Activated gamma-delta T cell treated with anti-CD3 and anti-CD28 coated beads, Interleukin-2, amount 50 U/mL, for 16 hours (primary cell): Measurements from ENCODE around the gene TNIK.
"Not testable (repeated sequence)": the region's sequence is repeated elsewhere in the genome, so short reads cannot be mapped to it uniquely, and the experiment has no call there.

Experiments used
- DNase-seq: peaks from one replicate; pipeline ENCODE4 v3.0.0-alpha.2; 2020; ENCODE audit warnings: low read depth

Gene TNIK

DNA sequence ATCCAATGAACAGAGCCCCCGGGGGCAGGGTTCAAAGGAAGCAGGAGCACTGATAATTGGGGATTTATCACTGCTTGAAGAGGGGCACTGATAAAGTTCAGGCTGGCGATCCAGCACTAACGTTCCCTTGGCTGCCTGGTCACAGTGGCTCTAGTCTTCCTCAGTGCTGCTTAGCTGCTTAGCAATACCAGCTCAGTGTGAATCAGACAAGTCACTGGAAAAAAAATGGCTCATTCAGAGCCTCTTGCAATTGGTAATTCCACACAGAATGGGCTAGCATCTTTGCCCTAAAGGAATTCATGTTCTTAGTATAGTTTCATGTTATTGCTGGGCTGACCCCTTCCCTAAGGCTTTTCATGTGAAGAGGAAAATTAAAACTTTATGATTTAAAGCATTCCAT is 338.0 kb downstream of the TNIK start:
- DNase-seq = no peak

DNA sequence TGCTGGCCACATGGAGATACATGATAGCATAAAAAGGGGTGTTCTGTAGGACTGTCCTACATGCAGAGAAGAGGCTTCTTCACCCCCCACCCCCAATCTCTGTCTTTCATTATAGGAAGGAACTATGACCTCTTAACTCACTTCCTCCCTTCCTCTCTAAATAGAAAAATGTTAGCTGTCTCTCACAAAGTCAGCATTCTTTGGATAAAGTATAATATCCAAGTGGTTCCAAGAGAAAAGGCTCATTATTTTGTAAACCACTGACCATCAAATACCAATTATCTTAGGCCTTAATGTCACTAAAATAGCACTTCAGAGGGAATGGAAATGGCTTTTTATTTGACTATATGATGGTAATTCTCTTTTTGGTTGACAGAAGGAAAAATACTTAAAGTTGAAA is 338.4 kb downstream of the TNIK start:
- DNase-seq = no peak

GRCh38 chr3:171119402-171119801 is 340.8 kb downstream of the TNIK start:
- not testable (repeated sequence) for DNase-seq

- not testable (repeated sequence) for DNase-seq
Observed at GRCh38 chr3:171118993-171119392, 341.2 kb downstream of the TNIK start.

GRCh38 chr3:171116824-171117395 is 343.3 kb downstream of the TNIK start:
- no peak for DNase-seq

DNA sequence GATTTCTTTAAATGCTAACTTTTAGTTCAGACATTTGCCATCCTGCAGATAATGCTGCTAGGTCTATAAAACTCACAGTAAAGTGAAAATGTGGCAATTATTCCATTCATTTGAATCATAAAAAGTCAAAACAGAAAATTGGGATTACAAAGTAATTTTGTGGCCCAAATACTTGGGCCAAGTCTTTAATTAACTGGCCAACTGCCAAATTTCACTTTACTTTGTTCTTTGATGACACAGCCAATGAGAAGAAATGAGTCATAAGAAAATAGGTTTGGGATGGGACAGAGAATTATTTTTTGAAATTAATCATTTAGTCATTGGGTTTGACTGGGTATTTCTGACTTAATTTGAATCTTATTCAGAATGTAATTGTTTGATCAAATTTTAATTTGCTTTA is 343.8 kb downstream of the TNIK start:
- DNase-seq = no peak

DNA sequence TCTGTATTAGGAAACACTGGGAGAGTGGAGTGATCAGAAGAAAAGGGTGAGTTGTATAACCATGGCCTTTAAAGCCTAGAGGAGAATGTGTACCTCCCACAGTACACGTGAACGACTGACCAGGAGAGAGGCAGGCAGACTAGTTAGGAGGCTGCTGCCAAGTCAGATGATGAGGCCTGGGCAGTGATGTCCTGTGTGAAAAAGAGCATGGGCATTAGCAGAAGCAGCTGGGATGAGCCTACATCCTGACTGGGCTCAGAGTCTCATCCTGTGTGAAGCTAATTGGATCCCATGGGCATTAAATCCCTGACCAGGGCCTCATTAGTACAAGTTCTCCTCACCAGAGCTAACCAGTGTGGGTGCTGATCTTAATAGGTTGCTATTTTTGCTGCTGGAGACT is 344.5 kb downstream of the TNIK start:
- DNase-seq = no peak

DNA sequence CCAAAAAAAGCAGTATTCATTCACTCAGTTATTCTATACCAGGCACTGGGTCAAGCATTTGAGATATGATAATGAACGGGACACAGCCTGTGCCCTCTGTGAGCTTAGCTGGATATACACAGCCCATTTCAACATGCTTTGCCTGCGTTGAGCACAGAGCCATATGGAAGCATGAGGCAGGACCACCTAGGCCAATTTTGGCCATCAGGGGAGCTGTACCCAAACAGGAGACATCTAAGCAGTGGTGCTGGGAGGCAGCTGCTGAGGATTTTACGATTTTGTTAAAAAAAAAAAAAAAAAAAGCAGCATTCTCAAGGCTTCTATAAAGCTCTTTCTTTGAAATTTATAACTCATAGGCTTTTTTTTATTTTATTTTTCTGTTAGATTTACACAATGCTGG is 346.5 kb downstream of the TNIK start:
- DNase-seq = no peak

DNA sequence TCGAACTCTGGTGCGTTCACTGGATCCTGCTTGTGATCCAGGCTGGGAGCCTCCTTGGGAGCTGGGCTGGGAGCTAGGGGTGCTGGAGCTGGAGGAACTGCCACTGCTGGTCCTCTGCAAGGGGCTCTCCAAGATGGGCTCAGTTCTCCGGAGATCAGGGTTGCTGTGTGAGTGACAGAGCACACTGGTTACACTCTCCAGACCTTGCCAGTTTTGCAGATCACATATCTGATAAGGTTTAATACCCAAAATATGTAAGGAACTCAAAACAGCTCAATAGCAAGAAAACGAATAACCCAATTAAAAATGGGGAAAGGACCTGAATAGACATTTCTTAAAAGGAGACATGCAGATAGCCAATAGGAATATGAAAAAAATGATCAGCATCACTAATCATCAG is 349.5 kb downstream of the TNIK start:
- no peak for DNase-seq

- DNase-seq = no peak
Observed at GRCh38 chr3:171108066-171108465, 352.1 kb downstream of the TNIK start.

DNA sequence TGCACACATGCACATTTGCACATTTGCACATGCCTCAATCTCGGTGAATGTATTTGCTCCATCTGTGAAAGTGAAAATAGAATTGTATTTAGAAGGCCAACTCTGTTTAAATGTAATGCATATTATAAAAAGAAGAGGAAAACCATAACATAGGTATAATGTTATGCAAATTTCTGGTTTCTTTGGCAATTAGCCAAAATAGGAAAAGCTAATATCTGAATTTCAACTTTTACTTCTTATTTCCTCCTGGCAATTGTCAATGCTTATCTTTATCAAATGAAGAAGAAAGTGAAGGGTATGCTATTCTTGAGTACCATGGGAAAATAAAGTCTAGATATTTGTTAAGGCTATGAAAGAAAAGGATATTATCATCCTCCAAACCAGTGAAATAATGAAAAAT is 357.0 kb downstream of the TNIK start:
- no peak for DNase-seq

GRCh38 chr3:171101982-171102641 is 358.1 kb downstream of the TNIK start:
- DNase-seq = no peak

DNA sequence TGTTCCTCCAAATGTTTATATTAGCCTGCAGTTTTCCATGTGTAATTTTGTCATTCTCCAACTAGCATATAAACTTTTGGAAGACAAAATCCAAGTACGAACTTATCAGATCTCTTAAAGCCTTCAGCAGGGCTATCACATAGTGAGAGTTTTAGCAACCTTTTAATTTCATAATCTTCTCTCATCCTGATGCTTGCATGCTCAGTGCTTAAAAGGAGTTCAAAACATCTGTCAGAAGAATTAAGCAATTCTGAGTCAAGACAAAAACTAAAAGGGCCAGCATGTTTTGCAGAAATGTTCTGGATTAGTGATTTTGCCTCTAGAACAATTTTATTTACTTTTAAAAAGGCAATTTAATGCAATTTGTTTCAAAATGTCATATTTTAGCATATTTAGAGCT is 360.3 kb downstream of the TNIK start:
- DNase-seq = no peak

GRCh38 chr3:171095063-171095462 is 365.1 kb downstream of the TNIK start:
- no peak for DNase-seq

- no peak for DNase-seq
Observed at GRCh38 chr3:171094411-171094810, 365.8 kb downstream of the TNIK start.

GRCh38 chr3:171093462-171093861 is 366.7 kb downstream of the TNIK start:
- DNase-seq = no peak

GRCh38 chr3:171092467-171092911 is 367.7 kb downstream of the TNIK start:
- DNase-seq = no peak

DNA sequence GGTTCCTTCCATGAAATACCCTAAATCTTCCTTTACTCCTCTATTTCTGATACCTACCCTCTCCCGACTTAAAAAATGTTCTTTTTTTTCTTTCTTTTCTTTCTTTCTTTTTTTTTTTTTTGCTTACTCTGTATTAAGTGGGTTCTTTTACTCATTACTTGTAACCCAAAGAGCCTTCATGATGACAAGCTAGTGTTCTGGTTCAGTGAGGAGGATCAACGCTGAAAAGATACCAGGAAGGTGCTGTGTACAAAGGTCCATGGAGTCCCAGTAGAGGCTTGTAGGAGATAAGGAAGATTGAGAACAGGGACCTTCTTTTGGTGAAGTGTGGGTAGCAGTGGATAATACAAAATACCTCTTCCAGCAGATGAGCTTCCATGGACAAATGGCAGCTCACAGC is 369.9 kb downstream of the TNIK start:
- DNase-seq = no peak

DNA sequence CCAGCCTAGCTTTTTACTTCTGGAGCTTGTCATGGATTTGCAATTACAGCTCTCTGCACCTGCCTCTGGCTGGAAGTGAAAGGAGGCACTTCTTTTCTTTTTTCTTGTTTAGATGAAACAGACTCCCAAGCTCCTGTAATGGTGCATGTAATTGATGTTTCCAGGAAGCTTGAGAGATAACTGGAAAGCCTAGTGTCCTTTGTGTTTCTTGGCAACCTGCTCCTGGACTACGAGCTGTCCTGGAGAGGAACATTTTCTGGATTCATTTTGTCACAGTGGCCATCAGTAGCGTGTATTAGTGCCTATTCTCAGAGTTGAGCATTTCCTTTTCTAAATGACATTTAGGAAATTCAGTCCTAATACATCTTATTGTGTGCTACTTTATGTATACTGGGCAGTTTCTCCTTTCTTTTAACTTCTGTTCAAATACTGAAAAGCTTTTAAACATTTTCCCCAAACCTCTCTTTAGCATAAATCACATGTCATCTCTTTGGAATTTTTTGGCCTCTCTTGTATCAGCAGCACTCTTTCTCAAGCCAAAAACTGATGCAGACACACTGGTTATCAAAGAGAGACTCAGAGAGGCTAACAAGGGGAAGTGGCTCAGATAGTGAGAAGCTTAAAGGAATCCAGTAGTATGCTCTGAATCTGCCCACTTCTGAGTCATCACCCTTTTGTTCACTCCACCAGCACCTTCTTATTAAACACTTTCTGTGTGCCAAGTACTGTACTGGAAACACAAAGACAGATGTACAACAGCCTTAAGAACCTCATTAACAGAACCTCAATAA is 371.0 kb downstream of the TNIK start:
- DNase-seq = no peak

DNA sequence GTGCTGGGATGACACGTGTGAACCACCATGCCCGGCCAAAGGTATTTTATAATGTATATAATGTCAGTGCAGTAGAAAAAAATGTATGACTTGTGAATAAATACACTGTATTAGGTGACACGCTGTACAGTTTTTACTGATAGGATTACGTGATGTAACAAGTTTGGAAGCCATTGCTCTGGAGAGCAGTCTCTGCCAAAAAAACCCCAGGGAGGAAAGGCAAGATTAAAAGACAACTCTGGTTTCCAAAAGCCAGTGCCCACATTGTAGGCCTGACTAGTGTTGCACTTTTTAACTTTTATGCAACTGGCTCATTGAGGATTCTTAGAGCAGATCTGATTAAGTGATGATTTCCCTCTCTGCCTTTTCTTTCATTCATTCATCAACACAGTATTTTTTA is 371.7 kb downstream of the TNIK start:
- no peak for DNase-seq

GRCh38 chr3:171086914-171087313 is 373.3 kb downstream of the TNIK start:
- DNase-seq = no peak

DNA sequence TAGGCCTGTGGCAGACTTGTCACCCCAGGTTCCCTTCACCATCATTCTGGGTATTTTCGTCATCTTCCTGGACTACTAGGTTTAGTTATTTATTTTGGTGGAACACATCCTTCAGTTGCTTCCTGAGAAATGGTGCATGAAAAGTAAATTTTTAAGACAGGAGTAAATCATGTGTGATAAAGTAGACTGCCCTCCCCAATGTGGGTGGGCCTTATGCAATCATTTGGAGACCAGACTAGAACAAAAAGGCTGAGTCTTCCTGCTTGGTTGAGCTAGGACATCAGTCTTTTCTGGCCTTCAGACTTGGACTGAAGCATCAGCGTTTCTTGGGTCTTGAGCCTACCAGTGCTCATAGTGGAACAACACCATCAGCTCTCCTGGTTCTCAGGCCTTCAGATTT is 382.9 kb downstream of the TNIK start:
- no peak for DNase-seq

DNA sequence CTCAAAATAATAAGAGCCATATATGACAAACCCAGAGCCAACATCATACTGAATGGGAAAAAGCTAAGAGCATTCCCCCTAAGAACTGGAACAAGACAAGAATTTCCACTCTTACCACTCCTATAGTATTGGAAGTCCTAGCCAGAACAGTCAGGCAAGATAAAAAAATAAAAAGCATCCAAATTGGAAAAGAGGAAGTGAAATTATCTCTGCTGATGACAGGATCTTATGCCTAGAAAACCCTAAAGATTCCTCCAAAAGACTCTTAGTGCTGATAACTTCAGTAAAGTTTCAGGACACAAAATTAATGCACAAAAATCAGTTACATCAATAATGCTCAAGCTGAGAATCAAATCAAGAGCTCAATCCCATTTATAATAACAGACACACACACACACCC is 387.8 kb downstream of the TNIK start:
- DNase-seq = no peak
